GM06990 (cell line): ENCODE results near the gene KRT86.

Experiments used
- DNase-seq: peaks from one replicate; pipeline ENCODE4 v3.0.0-alpha.2; 2011; ENCODE audit not compliant: insufficient read length; ENCODE audit errors: extremely low read depth
- H3K27me3 ChIP-seq: replicated peaks from 2 replicates; pipeline ENCODE4 v1.6.0; 2011; ENCODE audit warnings: low read length; ENCODE audit not compliant: control insufficient read depth, insufficient read depth
- H3K36me3 ChIP-seq: 2 replicates; pipeline ENCODE4 v1.5.1; 2011; ENCODE audit warnings: low read length; ENCODE audit not compliant: control insufficient read depth, insufficient read depth
- H3K4me3 ChIP-seq: replicated peaks from 2 replicates; pipeline ENCODE4 v1.5.1; 2011; ENCODE audit warnings: low read depth, mild to moderate bottlenecking, control low read depth, low read length
- CTCF ChIP-seq: IDR thresholded peaks from 2 replicates; pipeline ENCODE4 v1.5.1; 2011; ENCODE audit warnings: low read length, control low read depth, mild to moderate bottlenecking, inconsistent platforms; ENCODE audit not compliant: insufficient read depth, poor library complexity, severe bottlenecking

The KRT86 gene

GRCh38 chr12:52267699-52268098, 6.7 kb upstream of the KRT86 start:
- Histone ChIP-seq H3K36me3 (no peaks in the 10 kb centered on the region), H3K27me3 (no peaks in the 10 kb centered on the region), H3K4me3 (no peak overlapping the region)
- no peak for TF ChIP-seq CTCF
- no peak for DNase-seq

GRCh38 chr12:52268212-52268611, 6.2 kb upstream of the KRT86 start:
- Histone ChIP-seq H3K36me3 (no peaks in the 10 kb centered on the region), H3K27me3 (no peaks in the 10 kb centered on the region), H3K4me3 (no peak overlapping the region)
- no peak for TF ChIP-seq CTCF
- DNase-seq, result no peak

- no peak for TF ChIP-seq CTCF
- H3K36me3 ChIP-seq, result no peaks in the 10 kb centered on the region
Observed at GRCh38 chr12:52270541-52271070, 3.8 kb upstream of the KRT86 start.

GRCh38 chr12:52271158-52271557, 3.3 kb upstream of the KRT86 start:
- no peak overlapping the region for H3K4me3 ChIP-seq
- TF ChIP-seq CTCF, result no peak
- no peaks in the 10 kb centered on the region for H3K36me3 ChIP-seq
- H3K27me3 ChIP-seq, result no peaks in the 10 kb centered on the region
- DNase-seq, result no peak

More at GRCh38 chr12:52270541-52271070, 3.8 kb upstream of the KRT86 start:
- Histone ChIP-seq H3K27me3 (no peaks in the 10 kb centered on the region), H3K4me3 (no peak overlapping the region)
- DNase-seq, result no peak

GRCh38 chr12:52275686-52276085, 1.2 kb downstream of the KRT86 start:
- TF ChIP-seq CTCF, result no peak
- H3K36me3 ChIP-seq, result no peaks in the 10 kb centered on the region
- H3K27me3 ChIP-seq, result no peaks in the 10 kb centered on the region
- H3K4me3 ChIP-seq, result no peak overlapping the region
- no peak for DNase-seq
